SH-SY5Y (cell line): Measurements from ENCODE around the gene TNKS2.

Experiments used
- GATA2 ChIP-seq: IDR thresholded peaks from 2 replicates; pipeline ENCODE4 v1.6.1; 2011; ENCODE audit warnings: mild to moderate bottlenecking, low read depth, low read length
- GATA3 ChIP-seq: IDR thresholded peaks from 2 replicates; pipeline ENCODE4 v1.6.1; 2011; ENCODE audit warnings: low read depth, mild to moderate bottlenecking, low read length, moderate library complexity

GRCh38 chr10:91875779-91876178 is 77.6 kb downstream of the TNKS2 start:
- TF ChIP-seq GATA2, result no peak
- TF ChIP-seq GATA3, result no peak
